Stimulated activated CD4-positive, alpha-beta T cell treated with anti-CD3 and anti-CD28 coated beads, Interleukin-12 subunit alpha, Interleukin-12 subunit beta, amount 100 ng/mL, for 24 hours (primary cell): ENCODE results near the gene STK33.

Experiments used
- DNase-seq, 2 experiments: peaks; one replicate each; pipeline ENCODE4 v3.0.0-alpha.2; 2020; ENCODE audit warnings: low read depth in 2 of 2

Gene STK33

DNA sequence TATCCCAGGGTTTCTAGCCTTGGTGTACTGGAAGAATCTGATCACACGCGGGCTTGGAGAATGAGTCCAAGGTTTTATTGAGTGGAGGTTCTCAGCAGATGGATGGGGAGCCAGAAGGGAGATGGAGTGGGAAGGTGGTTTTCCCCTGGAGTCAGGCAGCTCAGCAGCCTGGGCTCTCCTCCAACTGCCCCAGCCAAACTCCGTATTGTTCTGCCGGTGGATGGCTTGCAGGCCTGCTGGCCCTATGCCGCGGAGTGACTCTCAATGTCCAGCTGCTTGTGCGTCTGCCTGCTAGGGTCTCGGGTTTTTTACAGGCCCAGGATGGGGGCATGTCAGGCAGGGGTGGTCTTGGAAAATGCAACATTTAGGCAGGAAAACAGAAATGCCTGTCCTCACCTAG, 168.0 kb downstream of the STK33 start:
- DNase-seq, result no peak

DNA sequence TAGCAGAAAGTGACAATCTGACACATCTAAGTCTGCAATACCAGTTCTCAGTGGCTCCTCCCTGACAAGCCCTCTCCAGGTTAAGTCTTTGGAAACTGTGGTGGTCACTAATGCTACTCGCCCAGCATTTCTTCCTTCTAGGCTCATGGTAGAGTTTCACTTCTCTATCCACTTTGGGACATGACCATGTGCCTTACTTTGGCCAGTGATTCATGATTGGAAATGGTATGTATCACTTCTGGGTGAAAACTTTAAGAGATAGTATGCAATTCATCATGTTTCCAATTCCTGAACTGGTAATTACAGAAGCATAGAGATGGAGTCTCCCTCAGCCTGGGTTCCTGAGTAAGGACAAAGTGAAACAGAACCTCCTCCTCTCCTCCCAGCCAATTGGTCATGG, 178.8 kb downstream of the STK33 start:
- DNase-seq, result no peak

DNA sequence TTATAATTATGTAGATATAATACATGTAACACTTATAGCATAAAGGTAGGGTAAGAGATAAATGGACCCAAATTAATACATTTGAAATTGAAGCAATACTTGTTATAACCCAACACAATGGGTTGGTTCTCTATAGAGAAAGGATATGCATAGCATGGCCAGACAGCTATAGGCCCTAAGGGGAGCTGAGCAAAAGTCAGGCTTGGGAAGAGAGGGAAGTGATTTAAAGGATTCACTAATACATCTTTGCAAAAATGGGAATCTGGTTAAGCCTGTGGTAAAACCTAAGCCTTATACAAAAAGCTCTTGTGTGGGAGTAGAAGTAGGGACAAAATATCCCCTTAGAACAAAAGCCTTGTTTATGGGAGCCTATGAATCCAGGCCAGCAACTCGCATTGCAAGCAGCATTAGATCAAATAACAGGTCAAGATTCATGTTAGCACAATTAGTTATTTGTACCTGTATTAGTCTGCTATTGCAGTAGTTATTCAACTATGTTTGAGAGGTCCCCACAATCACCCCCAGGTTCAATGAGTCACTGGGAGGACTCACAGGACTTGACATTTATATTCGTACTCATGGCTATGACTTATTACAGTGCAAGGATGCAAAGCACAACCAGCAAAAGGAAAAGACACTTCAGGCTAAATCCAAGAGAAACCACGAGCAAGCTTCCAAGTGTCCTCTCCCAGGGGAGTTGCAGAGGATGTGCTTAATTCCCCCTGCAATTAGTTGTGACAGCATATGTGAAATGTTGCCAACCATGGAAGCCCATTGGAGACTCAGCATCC, 185.7 kb downstream of the STK33 start:
- no peak for DNase-seq

DNA sequence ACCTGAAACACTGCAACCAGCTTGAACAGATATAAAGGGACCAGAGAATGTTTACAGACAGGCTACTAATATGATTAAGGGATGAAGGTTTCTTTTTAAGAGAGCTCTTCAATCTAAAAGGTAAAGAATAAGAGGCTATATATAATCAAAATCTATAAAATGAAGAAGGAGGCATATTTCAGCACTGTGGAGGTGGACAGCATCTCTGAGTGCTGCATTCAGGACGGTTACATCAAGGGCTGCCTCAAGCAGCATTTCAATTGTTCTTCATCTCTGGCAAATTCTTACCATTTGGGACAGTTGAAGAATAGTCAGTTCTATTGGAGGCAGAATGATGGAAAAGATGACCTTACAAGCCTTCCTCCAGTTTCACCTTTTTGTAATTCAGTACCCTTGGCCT, 190.7 kb downstream of the STK33 start:
- no peak for DNase-seq

DNA sequence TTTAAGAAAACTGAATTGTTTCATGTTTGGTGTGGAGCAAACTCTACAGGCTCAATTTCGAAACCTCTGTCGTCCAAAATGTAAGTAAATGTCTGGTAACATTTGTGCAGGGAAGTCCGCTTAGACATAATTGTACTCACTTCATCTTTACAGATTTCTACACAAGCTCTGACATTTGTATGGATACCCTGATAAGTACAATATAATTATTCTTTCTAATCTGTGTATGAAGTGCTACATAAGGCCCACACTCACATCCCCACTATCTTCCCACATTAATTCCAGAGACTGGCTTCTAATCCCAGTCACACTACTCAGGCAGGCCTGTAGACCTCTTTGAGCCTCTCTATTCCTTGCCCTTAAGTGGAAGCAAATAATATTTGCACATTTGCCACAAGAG, 201.1 kb downstream of the STK33 start:
- no peak for DNase-seq

DNA sequence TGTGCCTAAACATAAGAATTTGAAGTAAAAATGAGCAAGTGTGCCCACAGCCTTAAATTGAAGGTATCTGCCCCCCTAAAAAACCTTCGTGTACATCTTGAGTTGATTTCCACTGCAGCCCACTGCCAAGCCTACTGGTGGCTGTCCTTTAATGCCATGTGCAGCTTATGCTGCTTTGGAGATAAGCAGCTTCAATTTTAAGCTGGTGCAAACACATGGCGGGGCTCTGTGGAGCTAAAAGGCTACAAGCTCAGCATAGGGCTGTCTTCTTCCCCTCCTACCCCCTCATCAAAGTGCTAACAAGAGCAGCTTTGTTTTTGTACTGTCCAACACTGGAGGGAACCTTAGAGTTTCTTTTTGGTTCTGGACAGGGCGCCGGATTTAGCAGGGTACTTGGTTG, 201.9 kb downstream of the STK33 start:
- DNase-seq, result no peak

DNA sequence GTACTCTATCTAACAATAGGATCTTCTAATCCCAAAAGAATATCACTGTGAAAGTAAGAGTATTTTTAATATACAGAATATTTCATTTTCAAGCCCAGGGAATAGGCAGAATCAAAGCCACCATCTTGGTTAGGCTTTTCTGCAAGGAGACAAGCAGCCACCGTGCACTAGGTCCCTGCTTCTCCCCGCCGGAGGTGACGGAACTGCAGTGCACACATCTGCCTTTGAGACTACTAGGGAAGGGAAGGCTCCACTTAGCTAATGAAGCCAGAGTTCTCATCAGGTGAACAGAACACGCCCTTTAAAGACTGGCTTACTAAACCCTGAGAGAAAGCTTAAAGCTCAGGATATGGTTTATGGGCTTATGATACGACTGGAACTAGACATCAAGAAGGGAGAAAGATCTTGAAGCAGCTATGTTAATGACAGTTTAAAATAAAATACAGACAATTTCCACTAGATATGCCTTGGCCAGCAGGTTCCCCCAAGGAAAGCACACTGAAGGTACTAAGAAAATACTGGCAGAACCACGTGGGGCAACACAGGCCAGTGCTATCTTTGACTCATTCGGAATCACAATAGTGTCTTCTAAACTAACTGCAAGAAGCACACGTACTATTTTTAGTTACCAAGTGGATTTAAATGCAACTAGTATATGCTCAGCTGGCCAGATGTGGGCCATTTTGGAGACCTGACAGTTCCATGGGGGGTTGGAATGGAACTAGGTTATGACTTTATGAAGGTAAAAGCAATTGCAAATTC, 203.0 kb downstream of the STK33 start:
- no peak for DNase-seq

DNA sequence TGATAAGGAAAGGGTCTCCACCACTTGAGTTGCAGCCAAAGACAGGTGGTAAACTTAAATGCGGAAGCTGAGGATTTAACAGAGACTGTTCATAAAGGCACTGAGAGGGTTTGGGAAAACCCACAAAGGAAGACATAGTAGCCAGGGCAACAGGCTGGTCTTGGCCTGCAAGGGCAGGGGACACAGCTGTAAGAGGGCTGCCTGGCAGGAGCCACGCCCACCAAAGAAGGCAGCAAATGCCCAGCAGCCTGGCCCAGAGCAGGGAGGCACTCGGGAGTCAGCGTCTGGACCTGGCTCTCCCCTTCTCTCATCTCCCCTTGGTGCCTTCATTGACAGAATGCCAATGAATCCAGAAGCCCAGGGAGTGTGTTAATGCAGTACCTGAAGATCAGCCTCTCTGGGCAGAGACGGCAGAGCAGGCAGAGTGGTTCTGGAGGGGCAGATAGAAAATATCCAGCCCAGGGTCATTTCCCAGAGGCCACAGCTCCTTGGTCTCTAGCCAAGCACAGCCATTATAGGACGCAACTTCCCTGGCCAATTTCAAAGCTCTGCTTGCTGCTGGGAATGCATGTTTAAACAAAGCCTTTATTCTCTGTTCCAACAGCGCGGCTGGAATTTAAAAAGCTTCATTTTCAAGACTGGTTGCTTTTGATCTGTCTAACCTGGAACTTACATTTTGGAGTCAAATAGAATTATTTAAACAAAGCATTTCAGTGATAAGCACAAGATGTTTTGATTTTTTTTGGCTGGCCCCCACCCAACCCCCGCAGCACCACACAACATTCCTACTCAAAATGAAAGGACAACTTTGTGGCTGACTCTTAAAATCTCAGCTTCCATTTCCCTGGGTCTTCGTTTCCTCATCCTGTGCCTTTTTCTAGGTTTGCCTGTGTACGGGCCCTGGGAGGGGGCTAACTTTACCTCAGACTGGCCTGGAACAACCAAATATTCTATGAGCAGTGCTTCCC, 204.7 kb downstream of the STK33 start:
- no peak for DNase-seq

DNA sequence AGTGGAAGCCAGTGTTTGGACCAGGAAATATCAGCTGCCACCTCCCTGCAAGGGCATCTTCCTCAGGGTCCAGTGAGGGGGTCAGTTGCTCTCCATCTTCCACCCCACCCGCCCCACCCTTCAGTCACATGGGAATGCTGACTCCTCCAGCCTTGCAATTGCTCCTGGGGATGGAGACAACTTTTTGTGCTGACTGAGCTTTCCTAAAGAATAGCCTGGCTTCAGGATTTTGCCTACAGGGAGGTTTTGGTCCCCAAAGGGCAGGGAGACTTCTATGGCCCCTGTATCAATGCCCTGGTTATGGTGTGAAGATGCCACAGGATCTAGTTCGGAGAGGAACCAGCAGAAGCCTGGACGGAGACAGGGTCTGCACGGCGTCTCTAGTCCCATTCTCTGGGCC, 206.3 kb downstream of the STK33 start:
- DNase-seq, result no peak

DNA sequence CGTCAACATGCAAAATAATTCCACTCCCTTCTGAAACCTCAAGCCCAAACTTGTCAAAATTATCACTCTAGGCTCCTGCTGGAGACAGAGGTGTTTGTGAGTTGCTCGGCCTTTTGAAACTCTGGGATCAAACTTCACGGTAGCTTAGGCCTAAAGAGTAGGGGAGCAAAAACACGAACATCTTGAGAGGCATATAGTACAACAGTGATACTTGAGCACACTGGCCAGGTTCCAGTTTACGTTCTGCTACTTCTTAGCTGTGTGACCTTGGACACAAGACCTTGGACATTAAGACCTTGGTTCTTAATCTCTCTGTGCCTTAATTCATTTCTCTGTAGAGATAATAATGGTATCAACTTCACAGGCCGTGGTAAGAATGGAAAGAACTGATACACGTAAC, 206.9 kb downstream of the STK33 start:
- no peak for DNase-seq

DNA sequence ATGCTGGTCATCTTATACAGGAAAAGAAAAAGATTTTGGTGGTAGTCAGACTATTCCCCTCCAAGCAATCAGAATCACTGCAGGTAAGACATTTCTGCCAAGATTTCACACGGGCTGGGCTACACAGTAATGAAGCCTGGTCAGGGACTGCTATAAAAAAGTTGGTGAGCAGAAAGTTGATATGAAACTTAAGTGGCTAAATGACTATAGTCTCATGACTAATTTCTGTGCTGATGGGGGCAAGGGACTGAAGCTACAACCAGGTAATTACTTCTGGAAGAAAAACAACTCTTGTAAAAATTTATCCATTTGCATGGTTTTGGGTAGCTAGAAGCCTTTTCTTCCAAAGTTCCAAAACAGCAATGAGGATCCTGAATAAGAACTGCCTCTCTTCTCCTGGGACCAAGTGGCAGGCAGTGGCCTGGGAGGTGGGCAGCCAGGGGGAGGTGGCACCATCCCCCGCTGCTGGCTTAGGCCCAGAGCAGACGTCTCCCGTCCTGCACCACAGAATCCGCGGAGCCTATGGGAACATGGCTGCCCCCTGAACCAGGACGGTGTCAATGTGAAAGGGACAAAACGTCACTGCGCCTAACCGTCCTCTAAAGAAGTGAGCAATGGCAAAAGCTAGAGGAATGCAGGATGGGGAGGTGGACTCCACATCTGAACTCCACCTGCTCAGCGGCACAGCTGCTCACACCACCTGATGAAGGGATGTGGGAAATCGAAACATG, 207.7 kb downstream of the STK33 start:
- no peak for DNase-seq

DNA sequence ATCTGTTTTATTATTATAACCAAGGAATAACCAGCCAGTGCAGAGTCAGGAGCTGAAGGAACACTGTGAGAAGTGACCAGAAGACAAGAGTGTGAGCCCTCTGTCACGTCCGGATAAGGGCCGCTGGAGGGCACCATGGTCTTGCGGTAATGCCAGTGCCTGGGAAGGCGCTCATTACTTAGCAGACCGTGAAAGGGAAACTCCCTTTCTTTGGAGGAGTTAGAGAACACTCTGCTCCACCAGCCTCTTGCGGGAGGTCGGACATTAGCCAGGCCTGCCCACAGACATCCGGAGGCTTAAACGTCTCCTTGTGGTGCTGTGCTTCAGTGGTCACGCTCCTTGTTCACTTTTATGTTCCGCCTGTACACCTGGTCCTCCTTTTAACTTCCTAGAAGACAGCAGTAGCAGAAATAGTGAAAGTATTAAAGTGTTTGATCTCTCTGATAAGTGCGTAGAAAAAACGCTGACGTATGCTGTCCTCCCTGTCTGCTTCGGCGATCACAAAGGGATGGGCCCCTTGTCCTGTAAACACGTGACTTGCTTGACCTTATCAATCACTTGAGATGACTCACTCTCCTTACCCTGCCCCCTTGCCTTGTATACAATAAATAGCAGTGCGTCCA, 209.7 kb downstream of the STK33 start:
- DNase-seq, result no peak

DNA sequence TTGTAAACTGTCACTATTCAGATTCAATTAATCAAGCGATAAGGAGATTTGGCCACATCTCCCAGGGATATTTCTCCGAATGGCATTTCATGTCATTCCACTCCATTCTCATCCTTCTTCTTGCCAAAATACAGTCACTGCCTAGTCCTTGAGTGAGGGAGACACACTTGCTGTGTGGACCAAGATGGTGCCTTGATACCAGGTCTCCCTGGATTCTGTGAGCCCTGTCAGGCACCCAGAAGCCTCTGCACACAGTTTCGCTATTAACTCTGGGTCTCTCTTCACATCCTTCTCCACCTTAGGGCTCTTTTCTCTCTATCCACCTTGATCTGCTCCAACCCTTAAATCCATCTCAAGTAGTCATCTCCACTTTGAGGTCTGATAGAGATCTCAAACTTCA, 210.4 kb downstream of the STK33 start:
- DNase-seq, result no peak

DNA sequence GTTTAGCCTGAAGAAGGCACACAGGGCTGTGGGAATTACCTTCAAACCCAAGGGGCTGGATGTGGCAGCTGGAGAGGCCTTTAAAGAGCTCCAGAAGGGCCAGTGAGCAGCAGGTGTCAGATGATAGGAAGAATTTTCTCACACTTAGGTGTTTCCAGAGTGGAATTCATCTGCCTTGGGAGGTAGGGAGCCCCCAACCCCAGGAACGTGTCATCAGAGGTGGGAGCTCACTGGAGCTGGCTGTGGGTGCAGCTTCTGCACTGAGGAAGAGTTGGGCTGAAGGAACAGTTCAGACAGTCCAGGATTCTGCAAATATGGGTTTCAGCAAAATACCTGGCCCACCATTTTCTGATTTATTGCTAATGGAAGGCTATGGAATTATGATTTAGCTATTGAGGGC, 210.8 kb downstream of the STK33 start:
- no peak for DNase-seq

DNA sequence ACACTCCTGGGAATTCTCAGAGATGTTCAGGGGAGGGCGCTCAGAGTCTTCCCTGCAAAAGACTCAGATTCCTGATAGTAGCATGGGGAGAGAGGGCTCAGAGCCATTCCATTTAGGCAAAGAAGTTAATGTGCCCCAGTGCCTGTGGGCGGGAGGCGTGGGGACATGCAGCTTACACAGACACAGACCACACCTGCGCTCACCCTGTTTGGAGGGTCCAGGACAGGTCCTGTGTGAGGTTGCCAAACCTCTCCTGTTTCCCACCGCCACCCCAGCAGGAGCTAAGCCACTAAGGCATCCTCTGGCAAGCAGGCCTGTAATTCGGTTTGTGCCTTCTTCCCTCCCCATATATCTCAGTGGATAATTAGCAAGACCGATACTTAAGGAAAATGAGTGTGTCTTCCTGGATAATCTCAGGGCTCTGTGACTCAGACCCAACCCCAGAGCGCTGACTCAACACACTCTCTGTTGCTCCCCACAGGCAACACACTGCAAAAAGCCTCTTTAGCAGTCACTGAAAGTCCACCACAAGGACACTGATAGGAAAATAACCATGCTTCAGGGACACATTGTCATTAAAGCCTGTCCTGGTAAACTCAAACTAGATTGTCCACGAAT, 211.5 kb downstream of the STK33 start:
- DNase-seq, result no peak

DNA sequence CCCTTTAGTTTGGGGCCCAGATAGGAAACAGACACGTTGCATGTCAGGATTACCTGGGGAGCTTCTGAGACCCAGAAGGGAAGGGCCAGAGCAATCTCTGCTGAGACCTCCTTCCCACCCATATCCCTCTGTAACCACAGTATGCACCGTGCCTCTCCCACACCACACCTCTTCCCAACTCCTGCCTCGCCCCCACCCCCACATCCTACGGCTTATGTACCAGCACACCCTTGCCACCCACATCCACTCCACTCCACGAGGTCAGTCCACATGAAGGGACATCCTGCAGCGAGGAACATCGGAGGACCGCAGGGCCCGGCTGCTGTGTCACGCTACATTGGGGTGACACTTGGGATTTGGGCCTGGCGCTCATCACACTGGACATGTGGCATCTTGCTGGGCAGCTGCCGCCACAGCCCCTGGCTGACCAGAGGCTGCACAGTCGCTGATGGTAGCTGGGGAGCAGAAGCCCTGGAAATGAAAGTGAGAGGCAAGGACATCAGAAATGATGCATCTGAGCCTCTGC, 212.1 kb downstream of the STK33 start:
- no peak for DNase-seq

DNA sequence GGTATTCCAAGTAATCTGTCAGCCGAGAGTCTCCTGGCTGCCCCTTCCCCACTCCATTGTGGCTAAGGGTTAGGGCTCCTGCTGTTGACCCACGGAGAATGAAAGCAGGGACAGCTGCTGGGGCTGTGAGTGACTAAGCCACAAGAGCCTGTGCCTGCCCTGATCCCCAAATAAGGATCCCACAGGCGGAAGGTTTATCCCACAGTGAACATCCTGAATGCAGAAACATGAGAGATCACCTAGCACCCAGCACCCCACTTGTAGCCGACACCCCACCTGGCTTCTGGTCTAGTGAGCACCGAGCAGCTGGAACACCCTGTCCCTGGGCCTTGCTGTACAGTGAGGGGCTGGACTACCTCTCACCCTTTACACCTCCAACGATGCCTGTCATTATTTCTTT, 212.7 kb downstream of the STK33 start:
- no peak for DNase-seq

DNA sequence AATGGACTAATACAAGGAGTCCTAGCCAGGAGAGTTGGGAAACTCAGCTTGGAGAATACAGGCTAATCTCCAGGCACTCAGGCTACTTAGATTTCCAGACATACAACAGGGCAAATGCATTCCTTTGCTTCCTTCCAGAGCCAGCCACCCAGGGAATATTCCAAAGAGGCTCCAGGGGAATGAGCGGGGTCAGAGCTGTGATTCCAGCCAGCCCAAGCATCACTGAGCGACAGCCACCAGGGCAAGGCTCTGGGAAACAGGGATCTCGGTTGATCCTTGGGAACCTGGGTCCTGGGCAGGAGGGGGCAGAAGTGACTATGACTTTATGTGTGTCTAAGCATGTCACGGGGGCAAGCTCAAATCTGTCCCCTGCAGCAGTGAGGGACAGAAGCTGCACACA, 218.1 kb downstream of the STK33 start:
- DNase-seq, result no peak

DNA sequence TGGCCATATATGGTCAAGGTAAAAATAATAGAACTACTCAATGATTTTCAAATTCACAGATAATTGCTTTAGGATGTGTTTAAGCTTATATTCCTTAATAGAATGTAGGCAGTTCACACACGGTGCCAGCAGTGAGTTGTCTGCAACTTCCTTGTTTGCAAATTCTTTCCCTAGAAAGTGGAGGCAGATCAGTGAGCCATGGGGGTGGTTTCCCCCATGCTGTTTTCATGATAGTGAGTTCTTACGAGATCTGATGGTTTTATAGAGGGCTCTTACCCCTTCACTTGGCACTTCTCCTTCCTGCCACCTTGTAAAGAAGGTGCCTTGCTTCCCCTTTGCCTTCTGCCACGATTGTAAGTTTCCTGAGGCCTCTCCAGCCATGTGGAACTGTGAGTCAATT, 218.6 kb downstream of the STK33 start:
- DNase-seq, result no peak

DNA sequence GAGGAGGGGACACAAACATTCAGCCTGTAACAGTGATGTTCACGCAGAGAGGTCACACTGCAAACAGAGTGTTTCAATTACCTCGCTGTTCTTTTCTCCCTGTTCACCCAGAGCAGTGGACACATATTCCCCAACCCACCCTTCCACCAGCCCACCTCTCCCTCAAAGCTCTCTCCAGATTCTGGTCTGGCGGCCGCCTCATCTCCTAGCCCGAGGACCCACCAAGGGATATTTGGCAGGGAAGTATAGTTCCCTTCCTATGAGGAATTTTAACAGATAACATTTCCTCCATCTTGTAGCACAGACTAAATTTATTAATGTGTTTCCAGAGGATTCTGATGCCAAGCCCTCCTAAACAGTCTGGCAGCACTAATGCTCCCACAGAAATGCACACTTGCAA, 219.3 kb downstream of the STK33 start:
- DNase-seq, result no peak
